Chondrocyte (in vitro differentiated cells): ENCODE data around the gene PSMD4. TPM values are rescaled to one million over a fixed set of nuclear protein-coding genes. Genes with fewer than 3 reads are reported as not detected.

ENCODE experiments used
- DNase-seq: peaks from one replicate; pipeline ENCODE4 v3.0.0; 2021; ENCODE audit warnings: mixed read lengths, low spot score
- H3K27ac Mint-ChIP-seq: one replicate; pipeline ENCODE4 v1.8.0; 2021; ENCODE audit warnings: mild to moderate bottlenecking, moderate library complexity, mixed read lengths; ENCODE audit not compliant: unreplicated experiment
- H3K27me3 Mint-ChIP-seq: 2 replicates; pipeline ENCODE4 v1.8.0; 2021; ENCODE audit warnings: low read depth, mixed read lengths
- H3K36me3 Mint-ChIP-seq: 2 replicates; pipeline ENCODE4 v1.8.0; 2021; ENCODE audit warnings: low read depth, mixed read lengths
- H3K4me1 Mint-ChIP-seq: 2 replicates; pipeline ENCODE4 v1.8.0; 2021; ENCODE audit warnings: low read depth, mild to moderate bottlenecking, mixed read lengths
- H3K4me3 Mint-ChIP-seq: one replicate; pipeline ENCODE4 v1.8.0; 2021; ENCODE audit warnings: mild to moderate bottlenecking, moderate library complexity, mixed read lengths; ENCODE audit not compliant: unreplicated experiment
- H3K9me3 Mint-ChIP-seq: 2 replicates; pipeline ENCODE4 v1.8.0; 2021; ENCODE audit warnings: low read depth, mixed read lengths
- CTCF ChIP-seq: fragments of 200-600 bp; sonication (generic); IDR thresholded peaks from 2 replicates; pipeline ENCODE4 v1.5.0; 2021; ENCODE audit warnings: antibody characterized with exemption, mild to moderate bottlenecking, moderate library complexity
- total RNA-seq: library from RNA; stranded (reverse); gene quantifications from 3 replicates; pipeline ENCODE4 v1.2.1, GENCODE V29; 2021

PSMD4 gene
- total RNA-seq, 1 donor from 2014 or later = 113 TPM

GRCh38 chr1:151288502-151288901 is 34.0 kb downstream of the PSMD4 start:
- Mint-ChIP-seq H3K4me1 (peaks cover 11% of the 10 kb centered on the region), H3K27ac (no peak overlapping the region), H3K9me3 (no peaks in the 10 kb centered on the region), H3K36me3 (peaks cover 21% of the 10 kb centered on the region), H3K27me3 (no peaks in the 10 kb centered on the region), H3K4me3 (no peak overlapping the region)
- no peak for TF ChIP-seq CTCF
- DNase-seq = no peak

GRCh38 chr1:151289080-151289935 is 34.8 kb downstream of the PSMD4 start:
- no peaks in the 10 kb centered on the region for H3K9me3 Mint-ChIP-seq
- no peak overlapping the region for H3K4me3 Mint-ChIP-seq
- H3K27ac Mint-ChIP-seq = no peak overlapping the region
- TF ChIP-seq CTCF = no peak
- DNase-seq = peak; percentile 58
- H3K4me1 Mint-ChIP-seq = peaks cover 3% of the 10 kb centered on the region
- no peaks in the 10 kb centered on the region for H3K27me3 Mint-ChIP-seq
- H3K36me3 Mint-ChIP-seq = peaks cover 23% of the 10 kb centered on the region

- Mint-ChIP-seq H3K4me1 (no peaks in the 10 kb centered on the region), H3K9me3 (no peaks in the 10 kb centered on the region), H3K27me3 (no peaks in the 10 kb centered on the region), H3K27ac (no peak overlapping the region), H3K4me3 (no peak overlapping the region), H3K36me3 (peaks cover 26% of the 10 kb centered on the region)
- peak; percentile 82 for DNase-seq
- TF ChIP-seq CTCF = no peak
Observed at GRCh38 chr1:151289991-151290708, 35.6 kb downstream of the PSMD4 start.

GRCh38 chr1:151290709-151291303 is 36.3 kb downstream of the PSMD4 start:
- no peak for TF ChIP-seq CTCF
- H3K4me3 Mint-ChIP-seq = no peak overlapping the region
- H3K27me3 Mint-ChIP-seq = no peaks in the 10 kb centered on the region
- no peaks in the 10 kb centered on the region for H3K4me1 Mint-ChIP-seq
- DNase-seq = peak; percentile 90
- H3K36me3 Mint-ChIP-seq = peaks cover 27% of the 10 kb centered on the region
- no peaks in the 10 kb centered on the region for H3K9me3 Mint-ChIP-seq
- H3K27ac Mint-ChIP-seq = no peak overlapping the region
